GM04503 (cell line): Measurements from ENCODE around the gene CYSRT1.

Source experiments
- DNase-seq: peaks from one replicate; pipeline ENCODE4 v3.0.0-alpha.2; 2012; ENCODE audit warnings: low read depth

The CYSRT1 gene

GRCh38 chr9:137190315-137190856 lies 34.6 kb upstream of the CYSRT1 start:
- no peak for DNase-seq

- no peak for DNase-seq
Measured at GRCh38 chr9:137191245-137191644, 33.7 kb upstream of the CYSRT1 start.

- no peak for DNase-seq
Measured at GRCh38 chr9:137191691-137192447, 33.1 kb upstream of the CYSRT1 start.

GRCh38 chr9:137192448-137192780 lies 32.6 kb upstream of the CYSRT1 start:
- DNase-seq = no peak

- no peak for DNase-seq
Measured at GRCh38 chr9:137192859-137193258, 32.1 kb upstream of the CYSRT1 start.

- no peak for DNase-seq
Measured at GRCh38 chr9:137193771-137194170, 31.2 kb upstream of the CYSRT1 start.

GRCh38 chr9:137194388-137194787 lies 30.6 kb upstream of the CYSRT1 start:
- no peak for DNase-seq

- no peak for DNase-seq
Measured at GRCh38 chr9:137194909-137195308, 30.1 kb upstream of the CYSRT1 start.

- no peak for DNase-seq
Measured at GRCh38 chr9:137195525-137196220, 29.3 kb upstream of the CYSRT1 start.

- no peak for DNase-seq
Measured at GRCh38 chr9:137198051-137198901, 26.7 kb upstream of the CYSRT1 start.

GRCh38 chr9:137198902-137199283 lies 26.1 kb upstream of the CYSRT1 start:
- no peak for DNase-seq

GRCh38 chr9:137199411-137200121 lies 25.4 kb upstream of the CYSRT1 start:
- DNase-seq = no peak

- DNase-seq = peak; percentile 90
Measured at GRCh38 chr9:137200311-137201204, 24.4 kb upstream of the CYSRT1 start, which contains the start of gene TPRN. TSS of gene TPRN (minus strand) at chr9:137200741. CDS start at chr9:137200711, 30 bp downstream.

- no peak for DNase-seq
Measured at GRCh38 chr9:137201205-137201868, 23.6 kb upstream of the CYSRT1 start.

GRCh38 chr9:137202966-137203365 lies 22.0 kb upstream of the CYSRT1 start:
- no peak for DNase-seq

- DNase-seq = no peak
Measured at GRCh38 chr9:137204731-137205125, 20.2 kb upstream of the CYSRT1 start.

- DNase-seq = no peak
Measured at GRCh38 chr9:137205126-137206069, 19.6 kb upstream of the CYSRT1 start, which contains the start of the genes NDOR1 and TMEM203. TSS of gene NDOR1 (plus strand) at chr9:137205700. CDS start at chr9:137205778, 78 bp downstream. TSS of gene TMEM203 (minus strand) at chr9:137205648. CDS start at chr9:137205414, 234 bp downstream.

- DNase-seq = no peak
Measured at GRCh38 chr9:137206602-137207001, 18.4 kb upstream of the CYSRT1 start.

GRCh38 chr9:137211532-137211931 lies 13.4 kb upstream of the CYSRT1 start:
- DNase-seq = no peak
